ENCODE data around the gene NRIP3.
A peak's percentile ranks its signal among the peaks of the same experiment; 100 is the strongest.
"Not testable (repeated sequence)": the region's sequence is repeated elsewhere in the genome, so short reads cannot be mapped to it uniquely, and the experiment has no call there.

NRIP3 gene

GRCh38 chr11:8947230-8947943, 56.4 kb downstream of the NRIP3 start:
- DNase-seq (ENCODE audit: low read depth): no peak
- TF ChIP-seq CTCF (IDR thresholded peaks at IDR 0.05; ENCODE audit: low read length, missing control alignments): no peak
- H3K4me3 ChIP-seq (replicated peaks; ENCODE audit: low read depth, low read length): no peak overlapping the region

- TF ChIP-seq CTCF (IDR thresholded peaks at IDR 0.05; ENCODE audit: low read length, missing control alignments): no peak
- no peak within 1 kb of the TSS for H3K4me3 ChIP-seq (replicated peaks; ENCODE audit: low read depth, low read length)
- no peak for DNase-seq (ENCODE audit: low read depth)
Measured at GRCh38 chr11:8942518-8943066, 61.2 kb downstream of the NRIP3 start, which contains the start of gene ASCL3. Gene ASCL3 (minus strand): TSS chr11:8943016. CDS start chr11:8938161, 4,855 bp downstream.

- no peak for DNase-seq (ENCODE audit: low read depth)
- no peak overlapping the region for H3K4me3 ChIP-seq (replicated peaks; ENCODE audit: low read depth, low read length)
- no peak for TF ChIP-seq CTCF (IDR thresholded peaks at IDR 0.05; ENCODE audit: low read length, missing control alignments)
Measured at GRCh38 chr11:8941341-8942103, 62.3 kb downstream of the NRIP3 start.

GRCh38 chr11:8937659-8938058, 66.1 kb downstream of the NRIP3 start:
- no peak for TF ChIP-seq CTCF (IDR thresholded peaks at IDR 0.05; ENCODE audit: low read length, missing control alignments)
- H3K4me3 ChIP-seq (replicated peaks; ENCODE audit: low read depth, low read length): no peak overlapping the region
- DNase-seq (ENCODE audit: low read depth): no peak

- no peak for TF ChIP-seq CTCF (IDR thresholded peaks at IDR 0.05; ENCODE audit: low read length, missing control alignments)
- DNase-seq (ENCODE audit: low read depth): no peak
- H3K4me3 ChIP-seq (replicated peaks; ENCODE audit: low read depth, low read length): no peak overlapping the region
Measured at GRCh38 chr11:8937159-8937558, 66.6 kb downstream of the NRIP3 start.

- DNase-seq (ENCODE audit: low read depth); H3K4me3 ChIP-seq (replicated peaks; ENCODE audit: low read depth, low read length): not testable (repeated sequence)
Measured at GRCh38 chr11:8935789-8936188, 68.0 kb downstream of the NRIP3 start.

- DNase-seq (ENCODE audit: low read depth): peak; percentile 71
- no peak overlapping the region for H3K4me3 ChIP-seq (replicated peaks; ENCODE audit: low read depth, low read length)
- TF ChIP-seq CTCF (IDR thresholded peaks at IDR 0.05; ENCODE audit: low read length, missing control alignments): no peak
Measured at GRCh38 chr11:8934742-8935488, 68.9 kb downstream of the NRIP3 start.
